Neuron (in vitro differentiated cells): Measurements from ENCODE around the gene NCOA4.

Experiments
- H2AFZ ChIP-seq: one replicate; pipeline ENCODE4 v1.6.1; 2013; ENCODE audit warnings: low read depth, mild to moderate bottlenecking, inconsistent platforms, low read length, moderate library complexity
- H3K27me3 ChIP-seq: one replicate; pipeline ENCODE4 v1.6.1; 2013; ENCODE audit warnings: low read length; ENCODE audit not compliant: insufficient read depth
- H3K36me3 ChIP-seq: one replicate; pipeline ENCODE4 v1.6.1; 2013; ENCODE audit warnings: low read length; ENCODE audit not compliant: insufficient read depth
- H3K4me1 ChIP-seq: one replicate; pipeline ENCODE4 v1.6.1; 2013; ENCODE audit warnings: low read length; ENCODE audit not compliant: insufficient read depth
- H3K4me3 ChIP-seq: 2 replicates; pipeline ENCODE4 v1.5.1; 2013; ENCODE audit warnings: mild to moderate bottlenecking, low read length, moderate library complexity
- H3K9me3 ChIP-seq: one replicate; pipeline ENCODE4 v1.6.1; 2013; ENCODE audit warnings: low read length

Gene NCOA4

GRCh38 chr10:46030091-46030937 lies at the start of gene NCOA4:
NCOA4 (minus strand) TSS chr10:46030623; CDS start chr10:46016680, 13,943 bp downstream.
- Histone ChIP-seq H3K36me3 (no peaks in the 10 kb centered on the region), H3K4me3 (peak within 1 kb of the TSS; percentile 86), H2AFZ (peak within 1 kb of the TSS; percentile 84), H3K27me3 (no peaks in the 10 kb centered on the region), H3K4me1 (peaks cover 13% of the 10 kb centered on the region), H3K9me3 (no peaks in the 10 kb centered on the region)

GRCh38 chr10:46079831-46080585 lies 49.6 kb upstream of the NCOA4 start:
- Histone ChIP-seq H3K9me3 (no peaks in the 10 kb centered on the region), H2AFZ (no peak overlapping the region), H3K4me3 (no peak overlapping the region), H3K36me3 (no peaks in the 10 kb centered on the region), H3K4me1 (no peaks in the 10 kb centered on the region), H3K27me3 (no peaks in the 10 kb centered on the region)

GRCh38 chr10:46077731-46078413 lies 47.4 kb upstream of the NCOA4 start:
- no peaks in the 10 kb centered on the region for H3K9me3 ChIP-seq
- no peak overlapping the region for H3K4me3 ChIP-seq
- H3K4me1 ChIP-seq: no peaks in the 10 kb centered on the region
- H2AFZ ChIP-seq: no peak overlapping the region
- H3K36me3 ChIP-seq: no peaks in the 10 kb centered on the region
- H3K27me3 ChIP-seq: no peaks in the 10 kb centered on the region

GRCh38 chr10:46077141-46077554 lies 46.7 kb upstream of the NCOA4 start:
- Histone ChIP-seq H3K36me3 (no peaks in the 10 kb centered on the region), H3K4me3 (no peak overlapping the region), H2AFZ (no peak overlapping the region), H3K9me3 (no peaks in the 10 kb centered on the region), H3K27me3 (no peaks in the 10 kb centered on the region), H3K4me1 (no peaks in the 10 kb centered on the region)

GRCh38 chr10:46075869-46076268 lies 45.4 kb upstream of the NCOA4 start:
- no peaks in the 10 kb centered on the region for H3K9me3 ChIP-seq
- no peaks in the 10 kb centered on the region for H3K36me3 ChIP-seq
- no peak overlapping the region for H3K4me3 ChIP-seq
- H3K27me3 ChIP-seq: no peaks in the 10 kb centered on the region
- no peaks in the 10 kb centered on the region for H3K4me1 ChIP-seq
- no peak overlapping the region for H2AFZ ChIP-seq

- Histone ChIP-seq H3K36me3 (no peaks in the 10 kb centered on the region), H3K4me1 (no peaks in the 10 kb centered on the region), H3K4me3 (no peak overlapping the region), H3K9me3 (no peaks in the 10 kb centered on the region), H2AFZ (no peak overlapping the region), H3K27me3 (no peaks in the 10 kb centered on the region)
These were observed 43.9 kb upstream of the NCOA4 start for GRCh38 chr10:46074196-46074946.

GRCh38 chr10:46073564-46073963 lies 43.1 kb upstream of the NCOA4 start:
- Histone ChIP-seq H3K4me1 (no peaks in the 10 kb centered on the region), H2AFZ (no peak overlapping the region), H3K9me3 (no peaks in the 10 kb centered on the region), H3K36me3 (no peaks in the 10 kb centered on the region), H3K27me3 (no peaks in the 10 kb centered on the region), H3K4me3 (no peak overlapping the region)

- H3K4me3 ChIP-seq: no peak overlapping the region
- no peaks in the 10 kb centered on the region for H3K4me1 ChIP-seq
- no peaks in the 10 kb centered on the region for H3K27me3 ChIP-seq
- no peaks in the 10 kb centered on the region for H3K9me3 ChIP-seq
- no peak overlapping the region for H2AFZ ChIP-seq
- H3K36me3 ChIP-seq: no peaks in the 10 kb centered on the region
These were observed 40.3 kb upstream of the NCOA4 start for GRCh38 chr10:46070749-46071148.

GRCh38 chr10:46069771-46070463 lies 39.5 kb upstream of the NCOA4 start:
- Histone ChIP-seq H3K36me3 (no peaks in the 10 kb centered on the region), H3K4me3 (no peak overlapping the region), H3K4me1 (no peaks in the 10 kb centered on the region), H3K27me3 (no peaks in the 10 kb centered on the region), H3K9me3 (no peaks in the 10 kb centered on the region), H2AFZ (no peak overlapping the region)

GRCh38 chr10:46068905-46069304 lies 38.5 kb upstream of the NCOA4 start:
- H3K4me1 ChIP-seq: no peaks in the 10 kb centered on the region

GRCh38 chr10:46068117-46068516 lies 37.7 kb upstream of the NCOA4 start:
- Histone ChIP-seq H3K27me3 (no peaks in the 10 kb centered on the region), H3K4me1 (no peaks in the 10 kb centered on the region), H3K36me3 (no peaks in the 10 kb centered on the region), H2AFZ (no peak overlapping the region), H3K9me3 (no peaks in the 10 kb centered on the region), H3K4me3 (no peak overlapping the region)

More at GRCh38 chr10:46068905-46069304, 38.5 kb upstream of the NCOA4 start:
- Histone ChIP-seq H3K4me3 (no peak overlapping the region), H3K9me3 (no peaks in the 10 kb centered on the region), H3K36me3 (no peaks in the 10 kb centered on the region), H2AFZ (no peak overlapping the region), H3K27me3 (no peaks in the 10 kb centered on the region)

GRCh38 chr10:46064269-46064817 lies 33.9 kb upstream of the NCOA4 start:
- Histone ChIP-seq H2AFZ (no peak overlapping the region), H3K9me3 (no peaks in the 10 kb centered on the region), H3K36me3 (no peaks in the 10 kb centered on the region), H3K27me3 (no peaks in the 10 kb centered on the region), H3K4me1 (no peaks in the 10 kb centered on the region), H3K4me3 (no peak overlapping the region)
